HL-60/S4 treated with retinoic acid at 250 ng/mL for 4 days and 3 days (cell line): ENCODE measurements around the gene EFHC1.
"Not testable (repeated sequence)": the region's sequence is repeated elsewhere in the genome, so short reads cannot be mapped to it uniquely, and the experiment has no call there.

Experiments used
- in situ Hi-C: fragments of 300-500 bp; cut with MboI; formaldehyde crosslinking; loops from 2 replicates; pipeline ENCODE4 v1.7.0; 2022; ENCODE audit warnings: low sequenced_read_pairs

EFHC1 gene, protein sequence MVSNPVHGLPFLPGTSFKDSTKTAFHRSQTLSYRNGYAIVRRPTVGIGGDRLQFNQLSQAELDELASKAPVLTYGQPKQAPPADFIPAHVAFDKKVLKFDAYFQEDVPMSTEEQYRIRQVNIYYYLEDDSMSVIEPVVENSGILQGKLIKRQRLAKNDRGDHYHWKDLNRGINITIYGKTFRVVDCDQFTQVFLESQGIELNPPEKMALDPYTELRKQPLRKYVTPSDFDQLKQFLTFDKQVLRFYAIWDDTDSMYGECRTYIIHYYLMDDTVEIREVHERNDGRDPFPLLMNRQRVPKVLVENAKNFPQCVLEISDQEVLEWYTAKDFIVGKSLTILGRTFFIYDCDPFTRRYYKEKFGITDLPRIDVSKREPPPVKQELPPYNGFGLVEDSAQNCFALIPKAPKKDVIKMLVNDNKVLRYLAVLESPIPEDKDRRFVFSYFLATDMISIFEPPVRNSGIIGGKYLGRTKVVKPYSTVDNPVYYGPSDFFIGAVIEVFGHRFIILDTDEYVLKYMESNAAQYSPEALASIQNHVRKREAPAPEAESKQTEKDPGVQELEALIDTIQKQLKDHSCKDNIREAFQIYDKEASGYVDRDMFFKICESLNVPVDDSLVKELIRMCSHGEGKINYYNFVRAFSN

DNA sequence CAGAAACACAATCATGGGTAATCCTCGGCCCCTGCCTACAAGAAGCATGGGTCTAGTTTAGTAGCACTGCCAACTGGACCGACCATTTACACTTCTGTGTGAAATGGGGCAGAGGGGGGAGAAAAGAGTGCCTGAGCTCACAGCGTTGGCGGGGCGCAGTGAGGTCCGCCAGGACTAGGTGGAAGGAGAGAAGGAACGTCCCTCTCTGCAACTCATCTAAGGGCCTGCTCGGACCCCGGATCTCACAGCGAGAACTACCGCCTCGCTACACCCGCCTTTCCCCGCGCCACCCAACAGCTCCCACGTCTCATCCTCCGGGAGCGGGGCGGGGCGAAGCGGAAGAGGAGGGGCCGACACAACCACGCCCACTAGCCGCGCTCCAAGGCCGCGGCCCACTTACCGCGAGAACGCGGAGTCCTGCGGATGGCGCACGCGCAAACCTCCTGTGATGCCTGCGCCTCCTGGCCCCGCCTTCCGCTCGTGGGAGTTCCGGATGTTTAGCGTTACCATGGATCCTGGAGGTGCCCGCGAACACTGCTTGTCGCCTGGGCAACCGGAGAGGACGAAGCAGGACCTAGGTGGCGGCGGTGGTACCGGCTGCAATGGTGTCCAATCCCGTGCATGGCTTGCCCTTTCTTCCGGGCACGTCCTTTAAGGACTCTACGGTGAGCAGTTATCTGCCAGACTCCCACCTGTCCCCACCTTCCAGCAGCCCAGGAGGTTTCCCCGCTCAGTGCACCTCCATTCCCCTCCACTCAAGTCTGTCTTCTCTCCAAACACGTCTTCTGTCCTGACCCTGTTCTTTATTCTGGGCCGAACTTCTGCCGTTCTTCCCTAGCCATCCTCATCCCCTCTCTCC lies at the start of gene EFHC1:
Gene EFHC1 (plus strand): TSS at position 534 of the 859 bp plus-strand sequence. CDS start 69 bp downstream, at position 603.
- in situ Hi-C loops: loop anchor here (10.0 kb wide), 1 partner anchor 245 kb away; no protein-coding TSS in a partner anchor

DNA sequence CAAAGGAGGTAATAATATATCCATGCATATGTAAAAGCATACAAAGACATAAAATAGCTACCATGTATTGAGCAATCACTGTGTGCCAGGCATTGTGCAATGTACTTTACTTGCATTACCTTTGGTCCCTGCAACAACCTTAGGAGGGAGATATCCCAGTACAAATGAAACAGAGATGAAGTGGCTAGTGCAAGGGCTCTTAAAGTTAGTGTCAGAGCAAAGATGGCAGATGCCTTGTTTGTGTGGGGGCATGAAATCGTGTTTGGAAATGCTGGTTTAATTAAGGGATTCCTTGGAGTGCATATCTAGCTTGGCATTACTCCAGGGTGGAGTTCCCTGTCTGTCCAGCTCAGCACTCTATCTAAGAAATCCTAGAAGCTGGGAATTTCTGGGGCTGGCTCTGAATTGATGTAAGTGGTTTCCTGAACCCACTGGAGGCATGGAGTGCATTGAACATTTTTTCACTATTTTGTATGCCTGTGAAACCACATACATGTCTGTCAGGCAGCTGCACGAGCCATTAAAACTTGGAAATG lies 48.4 kb upstream of the EFHC1 start:
- in situ Hi-C loops: no loop called here

DNA sequence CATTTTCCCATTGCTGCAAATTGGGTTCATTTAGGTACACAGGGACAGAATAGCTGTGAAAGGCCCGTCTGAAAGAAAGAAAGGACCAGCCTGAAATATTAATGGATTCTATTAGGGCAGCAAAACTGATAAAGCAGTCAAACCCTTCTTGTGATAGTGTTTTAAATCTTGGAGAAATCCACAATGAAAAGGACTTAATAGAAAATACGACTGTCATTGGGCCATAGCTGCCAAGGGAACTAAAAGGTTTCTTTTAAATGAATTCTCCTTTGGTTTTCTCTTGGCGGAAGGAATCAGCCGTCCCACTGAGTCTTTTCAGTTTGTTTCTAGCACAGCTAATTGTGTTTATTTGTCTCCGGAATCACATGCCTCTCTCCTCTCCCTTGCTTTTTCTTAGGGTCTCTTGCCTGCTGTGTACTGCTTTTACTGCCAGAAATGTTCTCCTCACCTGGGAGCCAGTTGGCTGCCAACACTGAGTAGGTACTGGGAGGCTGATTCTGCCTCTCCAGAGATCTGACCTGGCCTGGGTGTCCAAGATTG lies 46.9 kb upstream of the EFHC1 start:
- in situ Hi-C loops: no loop called here

DNA sequence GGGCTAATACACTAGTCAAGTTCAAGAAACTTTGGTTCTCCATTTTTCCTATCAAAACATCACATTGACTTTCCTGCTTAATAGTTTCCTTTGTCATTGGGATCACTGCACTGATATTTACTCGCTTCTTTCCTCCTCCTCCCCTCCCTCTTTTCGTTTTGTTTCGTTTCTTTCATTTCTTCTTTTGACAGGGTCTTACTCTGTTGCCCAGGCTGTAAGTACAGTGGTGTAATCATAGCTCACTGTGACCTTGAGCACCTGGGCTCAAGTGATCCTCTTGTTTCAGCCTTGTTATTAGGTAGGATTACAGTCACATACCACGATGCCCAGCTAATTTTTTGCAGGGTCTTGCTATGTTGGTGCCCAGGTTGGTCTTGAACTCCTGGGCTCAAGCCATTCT lies 45.9 kb upstream of the EFHC1 start:
- in situ Hi-C loops: no loop called here

DNA sequence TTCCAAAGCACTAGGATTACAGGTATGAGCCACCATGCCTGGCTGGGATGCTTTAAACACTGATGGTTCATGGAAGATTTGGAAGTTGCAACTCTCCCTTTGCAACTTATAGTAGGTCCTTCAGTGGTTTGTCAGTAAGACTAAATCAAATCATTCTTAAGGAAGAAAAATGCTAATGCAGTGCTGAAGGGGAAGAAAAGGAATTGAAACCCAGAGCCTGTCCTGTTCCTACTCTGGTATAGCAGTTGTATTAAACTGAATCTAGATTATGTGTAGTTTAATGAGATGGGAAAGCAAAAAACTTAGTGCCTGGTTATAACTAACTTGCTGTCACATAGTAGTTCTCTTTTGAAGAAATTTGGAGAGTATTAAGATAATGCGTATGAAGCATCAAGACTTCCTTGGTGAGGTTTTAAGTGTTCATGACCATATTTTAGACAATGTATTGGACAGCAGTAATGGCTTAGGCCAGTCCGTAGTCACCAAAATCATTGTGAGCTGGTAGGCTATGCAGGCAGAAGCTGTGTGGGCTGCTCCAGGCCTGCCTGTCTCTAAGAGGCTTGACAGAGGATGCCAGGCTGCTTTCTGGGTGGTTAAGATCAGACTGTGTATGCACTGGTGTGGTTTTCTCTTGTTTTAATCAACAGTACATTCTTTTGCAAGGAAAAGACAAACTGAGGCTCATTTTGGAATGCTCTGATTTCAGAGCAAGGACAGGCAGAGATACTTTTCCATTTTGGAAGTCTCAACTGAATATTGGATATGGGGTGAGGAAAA lies 44.2 kb upstream of the EFHC1 start:
- in situ Hi-C loops: no loop called here

DNA sequence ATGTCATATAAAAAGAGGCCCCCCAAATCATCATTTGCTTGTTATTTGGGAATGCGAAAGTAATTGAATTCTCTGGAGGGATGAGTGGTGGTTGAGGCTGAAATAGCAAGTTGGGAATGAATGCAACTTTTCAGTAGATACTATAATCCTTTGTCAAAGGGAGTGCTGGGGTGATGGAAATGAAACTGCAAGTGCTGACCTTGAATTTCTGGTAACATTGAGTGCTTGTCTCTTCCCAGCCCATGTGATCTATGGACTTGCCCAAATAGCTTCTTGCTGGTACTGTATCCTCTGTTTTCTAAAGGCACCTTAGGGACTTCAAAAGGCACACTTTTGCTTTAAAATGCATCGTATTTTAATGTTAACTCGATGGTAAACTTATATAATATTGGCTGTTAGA lies 43.4 kb upstream of the EFHC1 start:
- in situ Hi-C loops: no loop called here

DNA sequence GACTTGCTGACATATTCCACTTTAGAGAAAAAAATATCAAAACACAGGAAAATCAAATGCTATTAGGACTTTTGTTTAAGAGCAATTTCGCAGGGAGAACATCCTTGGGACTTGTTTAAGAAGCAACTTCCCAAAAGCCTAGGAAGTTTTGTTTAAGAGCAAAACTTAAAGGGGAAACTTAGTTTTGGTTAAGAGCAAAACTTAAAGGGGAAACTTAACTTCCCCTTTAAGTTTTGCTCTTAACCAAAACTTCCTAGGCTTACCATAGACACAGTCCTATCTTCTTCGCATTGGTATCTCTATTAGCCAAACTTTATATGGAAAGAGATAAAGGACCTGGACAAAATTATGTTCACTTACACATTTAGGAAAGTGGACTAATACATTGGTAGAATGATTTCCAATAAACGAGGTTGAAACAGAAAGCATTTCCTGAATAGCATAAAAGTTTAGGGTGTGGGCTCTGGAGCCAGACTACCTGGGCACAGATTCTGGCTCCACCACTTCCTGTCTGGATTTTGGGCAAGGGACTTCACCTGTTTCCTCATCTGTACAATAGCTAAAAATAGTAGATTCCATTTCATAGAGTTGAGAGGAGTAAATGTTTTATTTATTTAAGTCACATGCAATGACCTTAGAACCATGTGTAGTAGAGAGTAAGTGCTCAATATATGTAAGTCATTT lies 42.5 kb upstream of the EFHC1 start:
- in situ Hi-C loops: no loop called here

DNA sequence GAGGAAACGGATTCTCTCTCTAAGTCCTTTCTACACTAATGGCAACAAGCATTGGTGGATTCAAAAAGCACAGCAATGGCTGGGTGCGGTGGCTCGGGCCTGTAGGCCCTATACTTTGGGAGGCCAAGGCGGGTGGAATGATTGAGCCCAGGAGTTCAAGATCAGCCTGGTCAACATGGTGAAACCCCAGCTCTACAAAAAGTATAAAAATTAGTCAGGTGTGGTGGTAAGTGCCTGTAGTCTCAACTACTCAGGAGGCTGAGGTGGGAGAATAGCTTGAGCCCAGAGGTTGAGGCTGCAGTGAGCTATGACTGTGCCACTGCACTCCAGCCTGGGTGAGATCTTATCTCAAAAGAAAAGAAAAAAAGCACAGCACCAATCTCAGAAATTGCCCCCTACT lies 38.9 kb upstream of the EFHC1 start:
- in situ Hi-C loops: no loop called here

DNA sequence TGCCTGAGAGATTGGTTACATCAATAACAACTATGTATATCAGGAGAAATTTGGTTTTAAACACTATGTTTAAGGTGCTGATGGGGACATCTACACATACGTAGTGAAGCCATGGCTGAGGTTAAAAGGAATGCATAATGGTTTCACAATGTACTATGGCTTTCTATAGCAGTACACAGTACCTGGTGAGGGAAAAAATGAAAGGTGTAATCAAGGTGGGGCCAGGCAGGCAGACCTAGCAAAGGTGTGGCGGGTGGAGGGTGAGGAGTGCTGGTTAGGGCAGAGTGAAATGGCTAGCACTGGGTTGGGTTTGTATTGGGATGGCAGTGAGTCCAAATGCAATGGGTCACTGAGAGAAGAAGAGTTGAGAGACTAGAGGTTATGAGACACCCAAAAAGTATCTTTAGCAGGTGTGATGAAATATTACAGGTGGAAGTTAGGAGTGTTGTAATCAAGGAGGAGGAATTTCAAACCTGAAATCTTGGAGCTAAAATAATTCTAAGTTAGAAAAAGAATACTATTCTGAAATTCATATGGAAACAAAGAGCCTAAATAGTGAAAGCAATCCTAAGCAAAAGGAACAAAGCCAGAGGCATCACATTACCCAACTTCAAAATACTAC lies 35.9 kb upstream of the EFHC1 start:
- in situ Hi-C loops: no loop called here

DNA sequence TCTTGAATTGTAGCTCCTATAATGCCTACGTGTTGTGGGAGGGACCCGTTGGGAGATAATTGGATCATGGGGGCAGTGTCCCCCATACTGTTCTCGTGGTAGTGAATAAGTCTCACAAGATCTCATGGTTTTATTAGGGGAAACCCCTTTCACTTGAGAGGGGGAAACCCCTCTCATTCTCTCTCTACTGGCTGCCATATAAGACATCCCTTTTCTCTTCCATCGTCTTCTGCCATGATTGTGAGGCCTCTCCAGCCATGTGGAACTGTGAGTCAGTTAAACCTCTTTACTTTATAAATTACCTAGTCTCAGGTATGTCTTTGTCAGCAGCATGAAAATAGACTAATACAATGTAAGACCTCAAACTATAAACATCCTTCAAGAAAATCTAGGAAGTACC lies 35.1 kb upstream of the EFHC1 start:
- in situ Hi-C loops: no loop called here

DNA sequence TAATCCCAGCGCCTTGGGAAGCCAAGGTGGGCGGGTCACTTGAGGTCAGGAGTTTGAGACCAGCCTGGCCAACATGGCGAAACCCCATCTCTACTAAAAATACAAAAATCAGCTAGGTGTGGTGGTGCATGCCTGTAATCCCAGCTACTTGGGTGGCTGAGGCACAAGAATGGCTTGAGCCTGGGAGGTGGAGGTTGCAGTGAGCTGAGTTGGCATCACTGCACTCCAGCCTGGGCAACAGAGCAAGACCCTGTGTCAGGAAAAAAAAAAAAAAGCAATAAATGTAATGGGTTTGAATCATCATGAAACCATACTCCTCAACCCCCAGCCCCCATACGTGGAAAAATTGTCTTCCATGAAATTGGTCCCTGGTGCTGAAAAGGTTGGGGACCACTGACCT lies 32.0 kb upstream of the EFHC1 start:
- in situ Hi-C loops: not testable (repeated sequence)

DNA sequence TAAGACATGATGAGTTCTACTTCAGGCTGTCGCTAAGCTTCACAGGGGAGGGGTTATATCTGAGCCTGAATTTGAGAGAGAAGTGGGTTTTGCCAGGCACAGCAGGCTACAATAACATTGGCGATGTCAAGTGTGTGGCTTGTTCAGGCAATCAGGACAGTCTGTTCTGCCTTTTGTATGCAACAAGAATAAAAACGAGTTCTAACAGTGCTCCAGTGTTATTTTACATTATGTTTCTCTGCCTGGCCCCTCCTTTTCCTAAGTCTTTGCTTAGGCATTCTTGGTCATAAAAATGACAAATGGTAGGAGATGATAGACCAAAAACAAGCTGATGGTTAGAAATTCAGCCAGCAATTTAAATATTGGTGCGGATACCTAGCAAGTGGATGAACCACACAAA lies 31.4 kb upstream of the EFHC1 start:
- in situ Hi-C loops: no loop called here

DNA sequence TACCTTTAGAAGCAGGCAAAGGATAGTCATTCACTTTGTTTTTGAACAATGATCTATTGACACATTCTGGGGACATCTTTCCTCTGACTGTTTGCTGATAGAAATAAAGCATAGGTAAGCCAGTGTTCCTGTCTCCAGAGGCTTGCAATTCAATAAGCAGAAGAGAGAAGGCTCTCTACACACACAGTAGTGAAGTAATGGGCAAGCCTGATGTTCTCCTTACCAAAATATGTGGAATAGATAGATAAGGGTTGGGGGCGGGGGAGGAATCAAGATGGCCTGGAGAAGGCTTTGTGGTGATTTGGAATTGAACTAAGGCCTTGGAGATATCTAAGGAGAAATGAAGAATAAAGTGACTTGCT lies 30.9 kb upstream of the EFHC1 start:
- in situ Hi-C loops: no loop called here

DNA sequence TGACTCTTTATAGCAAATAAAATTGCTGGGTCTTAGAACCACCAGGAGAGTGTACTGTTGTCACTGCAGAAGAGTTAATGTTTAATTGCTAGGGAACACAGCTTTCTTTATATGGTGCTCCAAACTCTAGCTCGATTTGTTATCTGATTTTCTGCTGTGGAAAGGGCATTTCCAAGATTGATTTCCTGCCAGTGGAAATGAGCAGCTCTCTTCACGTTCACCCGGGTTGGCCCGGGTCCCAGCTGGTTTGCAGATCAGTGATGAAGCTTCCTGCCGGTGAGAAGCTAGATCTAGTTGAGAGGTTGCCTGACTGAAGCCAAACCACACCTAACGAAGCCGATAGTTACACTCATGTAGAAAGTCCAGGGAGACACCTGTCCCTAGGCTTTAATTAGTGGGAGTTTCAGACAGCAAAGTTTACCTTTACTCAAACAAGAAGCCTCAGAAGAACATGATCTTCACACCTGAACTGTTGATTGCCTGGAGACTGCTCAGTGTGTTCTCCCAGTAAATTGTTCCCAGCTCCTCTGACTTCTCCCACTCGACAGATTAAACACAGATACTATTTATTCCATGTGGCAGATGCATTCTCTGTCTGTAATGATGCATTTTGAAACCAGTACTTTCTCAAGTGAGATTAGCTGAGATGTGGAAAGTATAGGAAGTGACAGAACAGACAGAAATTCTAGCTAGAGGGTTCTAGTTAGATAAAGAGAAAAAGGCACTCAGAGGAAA lies 30.3 kb upstream of the EFHC1 start:
- in situ Hi-C loops: no loop called here

DNA sequence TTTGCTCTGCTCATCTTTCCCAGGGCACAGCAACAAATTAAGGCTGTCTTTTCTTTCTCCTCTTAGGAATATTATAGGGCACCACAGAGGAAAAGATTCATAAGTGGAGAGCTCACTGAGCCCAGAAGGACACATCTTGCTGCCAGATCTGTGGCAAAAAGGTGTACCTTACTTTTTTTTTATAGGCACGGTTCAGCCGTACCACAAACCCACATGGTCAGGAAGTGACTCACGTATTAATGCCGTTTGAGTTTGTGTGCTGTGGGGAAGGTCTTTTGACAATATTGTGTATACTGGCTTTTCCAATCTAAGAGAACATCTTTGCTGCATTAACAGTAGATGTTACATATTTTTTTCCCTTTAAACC lies 29.8 kb upstream of the EFHC1 start:
- in situ Hi-C loops: no loop called here

DNA sequence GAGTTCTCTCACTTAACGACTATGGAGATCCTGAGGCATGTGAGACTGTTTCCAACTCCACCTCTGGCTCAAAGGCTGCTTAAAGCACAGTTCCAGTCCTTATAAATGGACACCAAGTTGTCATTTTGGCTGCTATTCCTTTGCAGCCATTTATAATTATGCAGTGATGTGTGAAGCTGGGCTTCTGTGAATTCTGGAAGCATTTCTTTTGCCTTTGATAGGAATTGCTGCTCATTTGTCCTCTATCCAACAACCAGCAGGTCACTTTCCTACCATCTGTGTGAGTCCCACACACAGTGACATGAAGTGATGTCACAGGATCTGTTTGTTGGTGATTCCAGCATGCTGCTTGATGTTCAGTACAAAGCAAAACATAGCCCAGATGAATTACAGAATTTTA lies 28.5 kb upstream of the EFHC1 start:
- in situ Hi-C loops: no loop called here

DNA sequence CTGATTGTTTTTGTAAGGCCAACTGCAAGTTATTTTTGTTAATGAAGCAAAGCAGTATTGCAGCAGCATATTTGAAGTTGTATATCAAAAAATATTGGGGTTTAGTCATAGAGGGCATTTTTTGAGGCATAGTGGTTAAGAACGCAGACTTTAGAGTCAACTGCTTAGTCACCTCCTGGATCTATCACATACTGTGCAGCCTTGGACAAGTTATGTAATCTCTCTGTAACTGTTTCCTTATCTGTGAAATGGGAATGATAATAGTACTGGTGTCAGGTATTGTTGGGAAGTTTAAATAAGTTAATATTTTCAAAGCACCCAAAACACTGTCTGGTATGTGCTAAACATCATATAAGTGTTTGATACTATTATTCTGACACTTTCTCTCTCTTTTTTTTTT lies 27.2 kb upstream of the EFHC1 start:
- in situ Hi-C loops: no loop called here

DNA sequence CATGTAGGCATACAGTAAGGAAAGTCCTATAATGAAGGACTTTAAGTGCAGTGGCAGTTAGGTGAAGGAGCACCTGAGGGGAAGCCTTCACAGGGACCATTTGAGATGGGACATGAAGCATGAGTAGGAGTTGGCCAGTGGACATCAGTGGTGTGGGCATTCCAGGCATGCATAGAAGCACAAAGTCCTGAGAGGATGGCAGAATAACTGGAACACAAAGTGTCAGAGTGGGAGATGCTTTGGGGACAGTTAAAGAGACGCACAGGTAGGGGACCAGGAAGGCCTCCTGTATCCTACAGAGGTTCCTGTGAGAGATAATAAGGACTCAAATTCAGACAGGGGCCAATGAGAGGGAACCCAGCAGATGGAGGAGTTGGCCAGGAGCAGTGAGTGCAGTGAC lies 26.4 kb upstream of the EFHC1 start:
- in situ Hi-C loops: no loop called here

DNA sequence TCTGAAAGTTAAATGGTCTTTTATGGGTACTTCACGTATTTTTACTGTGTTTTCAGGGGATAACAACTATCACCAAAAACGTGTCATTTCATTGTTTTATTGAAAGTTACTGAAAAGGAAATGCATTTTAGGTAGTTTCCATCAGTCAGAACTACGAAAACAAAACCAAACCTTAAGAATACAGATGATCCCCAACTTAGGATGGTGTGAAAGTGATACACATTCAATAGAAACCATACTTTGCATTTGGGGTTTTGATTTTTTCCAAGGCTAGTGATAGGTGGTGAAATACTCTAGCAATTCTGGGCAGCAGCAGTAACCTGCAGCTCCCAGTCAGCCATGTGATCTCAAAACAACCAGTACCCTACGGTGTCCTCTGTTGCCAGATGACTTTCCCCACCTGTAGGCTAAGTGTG lies 25.9 kb upstream of the EFHC1 start:
- in situ Hi-C loops: no loop called here
